IMR-90 (cell line): ENCODE results near the gene TNFSF12.

Experiments
- BHLHE40 ChIP-seq: fragments of 150-350 bp; IDR thresholded peaks from 2 replicates; pipeline ENCODE4 v1.6.1; 2016; ENCODE audit warnings: mild to moderate bottlenecking, low read depth, low read length
- CEBPB ChIP-seq: IDR thresholded peaks from 2 replicates; pipeline ENCODE4 v1.6.1; 2012; ENCODE audit warnings: low read depth, low read length, improper control_type of control experiment
- FOS ChIP-seq: fragments of 150-350 bp; IDR thresholded peaks from 2 replicates; pipeline ENCODE4 v1.6.1; 2016; ENCODE audit warnings: low read depth, low read length
- MAZ ChIP-seq: IDR thresholded peaks from 2 replicates; pipeline ENCODE4 v1.6.1; 2012; ENCODE audit warnings: low read depth, mild to moderate bottlenecking, low read length, improper control_type of control experiment, moderate library complexity, borderline replicate concordance
- MXI1 ChIP-seq: IDR thresholded peaks from 2 replicates; pipeline ENCODE4 v1.6.1; 2012; ENCODE audit warnings: low read depth, mild to moderate bottlenecking, low read length, moderate library complexity, borderline replicate concordance
- POLR2A ChIP-seq: IDR thresholded peaks from 2 replicates; pipeline ENCODE4 v1.6.1; 2012; ENCODE audit warnings: mild to moderate bottlenecking, low read depth, low read length
- RAD21 ChIP-seq: IDR thresholded peaks from 2 replicates; pipeline ENCODE4 v1.6.1; 2012; ENCODE audit warnings: low read length, improper control_type of control experiment
- RCOR1 ChIP-seq: IDR thresholded peaks from 2 replicates; pipeline ENCODE4 v1.6.1; 2012; ENCODE audit warnings: mild to moderate bottlenecking, low read length, improper control_type of control experiment; ENCODE audit not compliant: insufficient replicate concordance
- RFX5 ChIP-seq: IDR thresholded peaks from 2 replicates; pipeline ENCODE4 v1.8.0; 2012; ENCODE audit warnings: low read depth, mild to moderate bottlenecking, low read length, moderate library complexity
- SMC3 ChIP-seq: fragments of 150-350 bp; IDR thresholded peaks from 2 replicates; pipeline ENCODE4 v1.6.1; 2016; ENCODE audit warnings: low read depth, mild to moderate bottlenecking, antibody characterized with exemption, low read length, moderate library complexity
- USF2 ChIP-seq: fragments of 150-350 bp; IDR thresholded peaks from 2 replicates; pipeline ENCODE4 v1.6.1; 2017; ENCODE audit warnings: mild to moderate bottlenecking, antibody characterized with exemption, low read length, low read depth
- TF ChIP-seq, protein P1 (sequence below): conservative IDR thresholded peaks from 2 replicates; pipeline ENCODE4 v1.5.1; 2012; ENCODE audit warnings: mild to moderate bottlenecking, low read depth, low read length, improper control_type of control experiment

DNA sequence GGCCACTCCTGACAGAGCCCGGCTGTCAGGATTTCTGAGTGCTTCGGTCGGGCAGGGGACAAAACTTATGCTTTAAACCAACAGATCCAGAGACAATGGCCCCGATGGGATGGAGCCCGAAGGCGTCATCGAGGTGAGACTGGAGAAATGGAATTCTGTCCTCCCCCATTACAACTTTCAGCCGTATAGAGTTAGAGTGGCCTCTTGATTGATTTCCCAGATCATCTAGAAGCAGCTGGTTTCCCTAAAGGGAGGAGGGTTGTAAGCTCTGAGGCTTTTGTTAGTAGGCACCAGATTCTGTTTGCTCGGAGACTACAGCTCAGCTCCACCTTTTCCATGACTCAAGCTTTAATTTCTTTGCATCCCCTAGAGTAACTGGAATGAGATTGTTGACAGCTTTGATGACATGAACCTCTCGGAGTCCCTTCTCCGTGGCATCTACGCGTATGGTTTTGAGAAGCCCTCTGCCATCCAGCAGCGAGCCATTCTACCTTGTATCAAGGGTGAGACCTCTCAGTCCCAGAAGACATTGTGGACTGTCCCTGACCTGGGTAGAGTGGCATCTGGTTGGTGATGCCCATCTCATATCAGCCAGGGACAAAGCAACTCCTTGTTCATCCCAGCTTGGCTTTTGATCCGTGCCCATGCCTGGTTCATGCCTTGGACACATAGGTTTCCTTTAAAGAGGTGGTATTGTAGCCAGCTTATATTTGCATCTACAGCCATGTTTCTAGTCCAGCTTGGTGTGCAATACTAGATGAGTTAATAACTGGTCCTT is 25.5 kb downstream of the TNFSF12 start:
- TF ChIP-seq, protein P1, sequence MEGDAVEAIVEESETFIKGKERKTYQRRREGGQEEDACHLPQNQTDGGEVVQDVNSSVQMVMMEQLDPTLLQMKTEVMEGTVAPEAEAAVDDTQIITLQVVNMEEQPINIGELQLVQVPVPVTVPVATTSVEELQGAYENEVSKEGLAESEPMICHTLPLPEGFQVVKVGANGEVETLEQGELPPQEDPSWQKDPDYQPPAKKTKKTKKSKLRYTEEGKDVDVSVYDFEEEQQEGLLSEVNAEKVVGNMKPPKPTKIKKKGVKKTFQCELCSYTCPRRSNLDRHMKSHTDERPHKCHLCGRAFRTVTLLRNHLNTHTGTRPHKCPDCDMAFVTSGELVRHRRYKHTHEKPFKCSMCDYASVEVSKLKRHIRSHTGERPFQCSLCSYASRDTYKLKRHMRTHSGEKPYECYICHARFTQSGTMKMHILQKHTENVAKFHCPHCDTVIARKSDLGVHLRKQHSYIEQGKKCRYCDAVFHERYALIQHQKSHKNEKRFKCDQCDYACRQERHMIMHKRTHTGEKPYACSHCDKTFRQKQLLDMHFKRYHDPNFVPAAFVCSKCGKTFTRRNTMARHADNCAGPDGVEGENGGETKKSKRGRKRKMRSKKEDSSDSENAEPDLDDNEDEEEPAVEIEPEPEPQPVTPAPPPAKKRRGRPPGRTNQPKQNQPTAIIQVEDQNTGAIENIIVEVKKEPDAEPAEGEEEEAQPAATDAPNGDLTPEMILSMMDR, result no peak
- no peak for TF ChIP-seq MXI1
- TF ChIP-seq POLR2A, result no peak
- no peak for TF ChIP-seq CEBPB
- no peak for TF ChIP-seq SMC3
- TF ChIP-seq RFX5, result no peak
- TF ChIP-seq BHLHE40, result no peak
- no peak for TF ChIP-seq FOS
- TF ChIP-seq USF2, result no peak
- TF ChIP-seq RAD21, result no peak
- TF ChIP-seq MAZ, result no peak
- no peak for TF ChIP-seq RCOR1
